HepG2 (cell line): Measurements from ENCODE around the gene HCFC1. TPM values are rescaled to one million over a fixed set of nuclear protein-coding genes. Genes with fewer than 3 reads are reported as not detected.
A peak's percentile ranks its signal among the peaks of the same experiment; 100 is the strongest.

Source experiments
- ATAC-seq: fragments of 200-7000 bp; cut with Tn5 transposase; 3 replicates; pipeline ENCODE4 v1.9.1; 2020; ENCODE audit warnings: mild to moderate bottlenecking, moderate library complexity
- BruUV-seq: library from RNA; stranded (reverse); fragments of 400-500 nt; replicated peaks from 2 replicates; lab custom pipeline; 2021; lab: Mats Ljungman, UMichigan
- CTCF ChIA-PET: fragments of 300-600 bp; formaldehyde crosslinking; extraction: SDS; loops from one replicate; lab custom pipeline; 2021; ENCODE audit warnings: low total read pairs, inconsistent platforms, low intra/inter-chr PET ratio; lab: Yijun Ruan, JAX
- POLR2A ChIA-PET: fragments of 350-600 bp; sonication (Branson Sonifier 250); formaldehyde crosslinking; loops from one replicate; lab custom pipeline; 2020; ENCODE audit warnings: antibody characterized with exemption, inconsistent platforms; lab: Yijun Ruan, JAX
- DNase-seq: peaks from one replicate; pipeline ENCODE4 v3.0.0-alpha.2; 2015; ENCODE audit warnings: low spot score
- FAIRE-seq: peaks from 3 replicates; lab custom pipeline; 2011; peaks lifted over from hg19 to GRCh38; lab: Jason Lieb, UNC
- H2AFZ ChIP-seq: one replicate; pipeline ENCODE4 v1.6.1; 2011; ENCODE audit warnings: low read length, inconsistent platforms
- H3K27ac ChIP-seq: fragments of 300-600 bp; 3 replicates; pipeline ENCODE4 v1.8.0; 2011; ENCODE audit warnings: mixed run types, mild to moderate bottlenecking, mixed read lengths, low read length, inconsistent platforms; ENCODE audit not compliant: insufficient read depth; ENCODE audit errors: extremely low read length
- H3K27me3 ChIP-seq, 2 experiments: fragments of 200-600 bp in 1 of 2; 2 replicates in 1 of 2; 3 replicates in 1 of 2; pipeline versions ENCODE4 v1.6.0 to v1.8.0; 2011; ENCODE audit warnings: low read length in 2 of 2, mild to moderate bottlenecking in 2 of 2, moderate library complexity in 2 of 2, inconsistent platforms in 1 of 2; ENCODE audit not compliant: insufficient read depth in 2 of 2, control insufficient read depth in 1 of 2
- H3K36me3 ChIP-seq, 2 experiments: fragments of 200-600 bp in 1 of 2; replicated peaks in 1 of 2; 2 replicates in 1 of 2; 3 replicates in 1 of 2; pipeline versions ENCODE4 v1.5.1 to v1.8.0; 2011; ENCODE audit warnings: low read length in 2 of 2, inconsistent platforms in 1 of 2; ENCODE audit not compliant: insufficient read depth in 2 of 2, control insufficient read depth in 1 of 2
- H3K4me1 ChIP-seq: 2 replicates; pipeline ENCODE4 v1.5.1; 2012; ENCODE audit warnings: low read length, inconsistent platforms; ENCODE audit not compliant: insufficient read depth
- H3K4me2 ChIP-seq: 2 replicates; pipeline ENCODE4 v1.6.0; 2011; ENCODE audit warnings: low read depth, low read length, inconsistent platforms
- H3K4me3 ChIP-seq, 3 experiments: fragments of 200-600 bp in 1 of 3; sonication (generic), shearing (Covaris generic) in 1 of 3; replicated peaks in 1 of 3; 2 replicates each; pipeline ENCODE4 v1.5.1; 2011 to 2016; ENCODE audit warnings: low read length in 3 of 3, inconsistent platforms in 2 of 3, low read depth in 2 of 3, mild to moderate bottlenecking in 2 of 3, control low read depth in 1 of 3, mixed read lengths in 1 of 3; ENCODE audit not compliant: insufficient read depth in 1 of 3
- H3K79me2 ChIP-seq: one replicate; pipeline ENCODE4 v1.6.1; 2011; ENCODE audit warnings: low read length, inconsistent platforms; ENCODE audit not compliant: insufficient read depth
- H3K9ac ChIP-seq: 2 replicates; pipeline ENCODE4 v1.6.0; 2011; ENCODE audit warnings: mild to moderate bottlenecking, low read depth, low read length, inconsistent platforms; ENCODE audit not compliant: insufficient read depth
- H3K9me3 ChIP-seq: 2 replicates; pipeline ENCODE4 v1.5.1; 2012; ENCODE audit warnings: mild to moderate bottlenecking, low read length
- H4K20me1 ChIP-seq: 2 replicates; pipeline ENCODE4 v1.6.0; 2011; ENCODE audit warnings: inconsistent platforms, mild to moderate bottlenecking, low read length, moderate library complexity; ENCODE audit not compliant: insufficient read depth
- AGO2 ChIP-seq: fragments of 200-400 bp; formaldehyde crosslinking; optimal IDR thresholded peaks from 2 replicates; pipeline ENCODE3; 2017; ENCODE audit warnings: mild to moderate bottlenecking, low read depth, low read length, moderate library complexity
- CHD4 ChIP-seq: fragments of 200-600 bp; sonication (generic); IDR thresholded peaks from 2 replicates; pipeline ENCODE4 v1.7.0; 2017; ENCODE audit warnings: mild to moderate bottlenecking, low read length, borderline replicate concordance
- HNRNPL ChIP-seq: fragments of 200-400 bp; formaldehyde crosslinking; IDR thresholded peaks from 2 replicates; pipeline ENCODE4 v1.6.1; 2017; ENCODE audit warnings: mild to moderate bottlenecking, low read depth, low read length
- KAT2B ChIP-seq: fragments of 150-350 bp; IDR thresholded peaks from 2 replicates; pipeline ENCODE4 v1.6.1; 2014; ENCODE audit warnings: low read depth, low read length, borderline replicate concordance
- NBN ChIP-seq: fragments of 450-650 bp; conservative IDR thresholded peaks from 2 replicates; pipeline ENCODE4 v1.6.1; 2017
- RBFOX2 ChIP-seq: fragments of 200-400 bp; formaldehyde crosslinking; IDR thresholded peaks from 2 replicates; pipeline ENCODE4 v1.6.1; 2017; ENCODE audit warnings: low read depth, mild to moderate bottlenecking, low read length
- TSC22D2 ChIP-seq: sonication (generic); formaldehyde crosslinking; IDR thresholded peaks from 2 replicates; pipeline ENCODE4 v1.5.1; 2020; ENCODE audit warnings: missing genetic modification reagents, mild to moderate bottlenecking, borderline replicate concordance
- ZNF138 ChIP-seq: sonication (generic); formaldehyde crosslinking; IDR thresholded peaks from 2 replicates; pipeline ENCODE4 v1.5.0; 2020; ENCODE audit warnings: mild to moderate bottlenecking, low read depth, missing genetic modification reagents
- ZNF317 ChIP-seq: sonication (generic); formaldehyde crosslinking; IDR thresholded peaks from 2 replicates; pipeline ENCODE4 v1.5.0; 2020; ENCODE audit warnings: mild to moderate bottlenecking, missing genetic modification reagents
- WGBS: methylation state at CpG from one replicate; pipeline ENCODE4 v1.1.6; 2017; ENCODE audit warnings: low lambda C conversion rate; 5-methylcytosine and 5-hydroxymethylcytosine counted together
- in situ Hi-C: cut with HindIII; loops from 2 replicates; pipeline ENCODE4 v1.10.0; 2017; ENCODE audit warnings: low pct_unique_long_range_greater_than_20kb; ENCODE audit not compliant: extremely low pct_ligation_motif_present
- intact Hi-C: fragments of 100-400 bp; cut with micrococcal nuclease; formaldehyde crosslinking; loops from one replicate; pipeline ENCODE4 v1.10.0; 2022; ENCODE audit not compliant: unreplicated experiment
- polyA plus RNA-seq, 8 experiments: library from polyadenylated mRNA; depleted of rRNA in 3 of 8; stranded (reverse) in 7 of 8; unstranded in 1 of 8; fragments of >200 nt; fragmentation: Illumina TruSeq in 4 of 8; extraction: Trizol in 4 of 8; gene quantifications; 2 replicates each; pipeline versions ENCODE4 v1.2.1 to v1.2.3, GENCODE V29; 2011 to 2016; ENCODE audit warnings: low read depth in 4 of 8, missing spikeins in 1 of 8, mixed read lengths in 1 of 8; ENCODE audit not compliant: insufficient read depth in 1 of 8
- total RNA-seq, 5 experiments: library from RNA; depleted of rRNA; stranded (reverse); fragments of >200 nt; fragmentation: Illumina TruSeq; extraction: Trizol; gene quantifications; 2 replicates each; pipeline ENCODE4 v1.2.3, GENCODE V29; 2016; ENCODE audit warnings: low read depth in 1 of 5
- TF ChIP-seq, protein P1 (sequence below): sonication (generic); formaldehyde crosslinking; IDR thresholded peaks from 2 replicates; pipeline ENCODE4 v1.4.0; 2020; ENCODE audit warnings: missing genetic modification reagents
- TF ChIP-seq, protein P2 (sequence below): sonication (generic); formaldehyde crosslinking; IDR thresholded peaks from 2 replicates; pipeline ENCODE4 v1.4.0; 2020; ENCODE audit warnings: missing genetic modification reagents, mild to moderate bottlenecking, borderline replicate concordance
- TF ChIP-seq, protein P3 (sequence below): sonication (generic); formaldehyde crosslinking; IDR thresholded peaks from 2 replicates; pipeline ENCODE4 v1.4.0; 2020; ENCODE audit warnings: missing genetic modification reagents, borderline replicate concordance
- TF ChIP-seq, protein P4 (sequence below): IDR thresholded peaks from 2 replicates; pipeline ENCODE4 v1.6.1; 2012; ENCODE audit warnings: inconsistent platforms

HCFC1 gene
- total and polyA plus RNA-seq, 2 of the 13 experiments (the other 11 are each of a cell fraction or from before 2014, with no cell fraction given) = 5.8 to 17.8 TPM

DNA sequence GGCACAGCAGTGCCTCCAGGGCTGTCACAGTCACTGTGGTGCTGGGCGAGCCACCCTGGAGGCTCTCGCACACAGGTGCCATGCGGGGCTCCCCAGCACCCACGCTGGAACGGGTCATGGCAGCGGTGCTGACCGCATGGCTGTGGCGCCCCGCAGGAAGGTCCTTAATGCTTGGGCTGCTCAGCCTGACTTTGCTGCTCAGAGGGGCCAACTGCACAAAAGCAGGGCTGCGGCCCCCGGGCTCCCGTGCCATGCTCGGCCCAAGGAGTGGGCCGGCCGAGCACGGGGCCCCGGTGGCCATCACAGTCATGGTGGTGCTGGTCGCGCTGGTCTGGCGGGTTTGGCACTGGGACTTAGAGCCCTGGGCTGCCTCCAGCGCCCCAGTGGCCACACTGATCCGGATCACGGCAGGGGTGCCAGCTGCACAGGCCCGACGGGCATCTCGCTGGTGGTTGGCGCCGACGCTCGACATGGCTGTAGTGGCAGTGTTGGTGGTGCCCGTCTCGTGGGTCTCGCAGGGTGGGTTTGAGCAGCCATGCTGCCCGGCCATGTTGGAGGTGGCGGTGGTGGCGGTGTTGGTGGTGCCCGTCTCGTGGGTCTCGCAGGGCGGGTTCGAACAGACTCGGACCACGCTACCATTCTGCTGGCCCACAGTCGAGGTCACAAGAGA, 16.9 kb downstream of the HCFC1 start:
- Histone ChIP-seq H3K4me3 (no peak overlapping the region), H3K4me1 (no peaks in the 10 kb centered on the region), H3K36me3 (peaks cover 22 to 73% of the 10 kb centered on the region in 2 experiments; a peak in 4 of 5 replicates), H2AFZ (no peak overlapping the region), H3K9ac (no peak overlapping the region), H3K9me3 (no peaks in the 10 kb centered on the region), H4K20me1 (0 out of 2 replicates have a peak, but pooled peaks cover 2% of the 10 kb centered on the region), H3K27me3 (no peaks in the 10 kb centered on the region), H3K4me2 (no peak overlapping the region), H3K79me2 (no peaks in the 10 kb centered on the region), H3K27ac (no peak overlapping the region)
- in situ Hi-C loops = no loop called here
- intact Hi-C loops = no loop called here
- ChIA-PET POLR2A (no interaction called here), CTCF (no interaction called here)
- FAIRE-seq (no peak), DNase-seq (no peak), ATAC-seq (peak; percentile 3)
- BruUV-seq = no TSS peak
- no peak for TF ChIP-seq ZNF317 (CRISPR knock-in tag)
- TF ChIP-seq, protein P1, sequence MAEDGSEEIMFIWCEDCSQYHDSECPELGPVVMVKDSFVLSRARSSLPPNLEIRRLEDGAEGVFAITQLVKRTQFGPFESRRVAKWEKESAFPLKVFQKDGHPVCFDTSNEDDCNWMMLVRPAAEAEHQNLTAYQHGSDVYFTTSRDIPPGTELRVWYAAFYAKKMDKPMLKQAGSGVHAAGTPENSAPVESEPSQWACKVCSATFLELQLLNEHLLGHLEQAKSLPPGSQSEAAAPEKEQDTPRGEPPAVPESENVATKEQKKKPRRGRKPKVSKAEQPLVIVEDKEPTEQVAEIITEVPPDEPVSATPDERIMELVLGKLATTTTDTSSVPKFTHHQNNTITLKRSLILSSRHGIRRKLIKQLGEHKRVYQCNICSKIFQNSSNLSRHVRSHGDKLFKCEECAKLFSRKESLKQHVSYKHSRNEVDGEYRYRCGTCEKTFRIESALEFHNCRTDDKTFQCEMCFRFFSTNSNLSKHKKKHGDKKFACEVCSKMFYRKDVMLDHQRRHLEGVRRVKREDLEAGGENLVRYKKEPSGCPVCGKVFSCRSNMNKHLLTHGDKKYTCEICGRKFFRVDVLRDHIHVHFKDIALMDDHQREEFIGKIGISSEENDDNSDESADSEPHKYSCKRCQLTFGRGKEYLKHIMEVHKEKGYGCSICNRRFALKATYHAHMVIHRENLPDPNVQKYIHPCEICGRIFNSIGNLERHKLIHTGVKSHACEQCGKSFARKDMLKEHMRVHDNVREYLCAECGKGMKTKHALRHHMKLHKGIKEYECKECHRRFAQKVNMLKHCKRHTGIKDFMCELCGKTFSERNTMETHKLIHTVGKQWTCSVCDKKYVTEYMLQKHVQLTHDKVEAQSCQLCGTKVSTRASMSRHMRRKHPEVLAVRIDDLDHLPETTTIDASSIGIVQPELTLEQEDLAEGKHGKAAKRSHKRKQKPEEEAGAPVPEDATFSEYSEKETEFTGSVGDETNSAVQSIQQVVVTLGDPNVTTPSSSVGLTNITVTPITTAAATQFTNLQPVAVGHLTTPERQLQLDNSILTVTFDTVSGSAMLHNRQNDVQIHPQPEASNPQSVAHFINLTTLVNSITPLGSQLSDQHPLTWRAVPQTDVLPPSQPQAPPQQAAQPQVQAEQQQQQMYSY (CRISPR knock-in tag) = no peak
- no peak for TF ChIP-seq CHD4
- peak; percentile 83; the same call in 1 of the 2 replicates for TF ChIP-seq HNRNPL
- TF ChIP-seq, protein P2, sequence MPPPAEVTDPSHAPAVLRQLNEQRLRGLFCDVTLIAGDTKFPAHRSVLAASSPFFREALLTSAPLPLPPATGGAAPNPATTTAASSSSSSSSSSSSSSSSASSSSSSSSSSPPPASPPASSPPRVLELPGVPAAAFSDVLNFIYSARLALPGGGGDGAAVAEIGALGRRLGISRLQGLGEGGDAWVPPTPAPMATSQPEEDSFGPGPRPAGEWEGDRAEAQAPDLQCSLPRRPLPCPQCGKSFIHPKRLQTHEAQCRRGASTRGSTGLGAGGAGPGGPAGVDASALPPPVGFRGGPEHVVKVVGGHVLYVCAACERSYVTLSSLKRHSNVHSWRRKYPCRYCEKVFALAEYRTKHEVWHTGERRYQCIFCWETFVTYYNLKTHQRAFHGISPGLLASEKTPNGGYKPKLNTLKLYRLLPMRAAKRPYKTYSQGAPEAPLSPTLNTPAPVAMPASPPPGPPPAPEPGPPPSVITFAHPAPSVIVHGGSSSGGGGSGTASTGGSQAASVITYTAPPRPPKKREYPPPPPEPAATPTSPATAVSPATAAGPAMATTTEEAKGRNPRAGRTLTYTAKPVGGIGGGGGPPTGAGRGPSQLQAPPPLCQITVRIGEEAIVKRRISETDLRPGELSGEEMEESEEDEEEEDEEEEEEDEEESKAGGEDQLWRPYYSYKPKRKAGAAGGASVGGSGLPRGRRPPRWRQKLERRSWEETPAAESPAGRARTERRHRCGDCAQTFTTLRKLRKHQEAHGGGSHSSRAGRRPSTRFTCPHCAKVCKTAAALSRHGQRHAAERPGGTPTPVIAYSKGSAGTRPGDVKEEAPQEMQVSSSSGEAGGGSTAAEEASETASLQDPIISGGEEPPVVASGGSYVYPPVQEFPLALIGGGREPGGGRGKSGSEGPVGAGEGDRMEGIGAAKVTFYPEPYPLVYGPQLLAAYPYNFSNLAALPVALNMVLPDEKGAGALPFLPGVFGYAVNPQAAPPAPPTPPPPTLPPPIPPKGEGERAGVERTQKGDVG (CRISPR knock-in tag) = no peak
- TF ChIP-seq AGO2 = peak; percentile 48
- TF ChIP-seq RBFOX2 = peak; percentile 47
- no peak for TF ChIP-seq ZNF138
- TF ChIP-seq, protein P3, sequence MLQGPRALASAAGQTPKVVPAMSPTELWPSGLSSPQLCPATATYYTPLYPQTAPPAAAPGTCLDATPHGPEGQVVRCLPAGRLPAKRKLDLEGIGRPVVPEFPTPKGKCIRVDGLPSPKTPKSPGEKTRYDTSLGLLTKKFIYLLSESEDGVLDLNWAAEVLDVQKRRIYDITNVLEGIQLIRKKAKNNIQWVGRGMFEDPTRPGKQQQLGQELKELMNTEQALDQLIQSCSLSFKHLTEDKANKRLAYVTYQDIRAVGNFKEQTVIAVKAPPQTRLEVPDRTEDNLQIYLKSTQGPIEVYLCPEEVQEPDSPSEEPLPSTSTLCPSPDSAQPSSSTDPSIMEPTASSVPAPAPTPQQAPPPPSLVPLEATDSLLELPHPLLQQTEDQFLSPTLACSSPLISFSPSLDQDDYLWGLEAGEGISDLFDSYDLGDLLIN (CRISPR knock-in tag) = no peak
- no peak for TF ChIP-seq TSC22D2 (CRISPR knock-in tag)
- no peak for TF ChIP-seq NBN
- no peak for TF ChIP-seq KAT2B
- TF ChIP-seq, protein P4, sequence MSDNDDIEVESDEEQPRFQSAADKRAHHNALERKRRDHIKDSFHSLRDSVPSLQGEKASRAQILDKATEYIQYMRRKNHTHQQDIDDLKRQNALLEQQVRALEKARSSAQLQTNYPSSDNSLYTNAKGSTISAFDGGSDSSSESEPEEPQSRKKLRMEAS = no peak
- 100% methylated on average over 7 of the region's 44 CpGs for WGBS
